Gastrocnemius medialis (tissue), 4 donors: Measurements from ENCODE around the gene KIF5A.

Experiments
- POLR2A ChIP-seq, 2 donors: fragments of 450-650 bp; IDR thresholded peaks; one replicate each; pipeline ENCODE4 v1.6.1; 2017; ENCODE audit warnings: antibody characterized with exemption in 2 of 2, mild to moderate bottlenecking in 2 of 2, moderate library complexity in 2 of 2
- TF ChIP-seq, protein P1 (sequence below), 5 experiments: fragments of 450-650 bp in 3 of 5; fragments of 200-600 bp in 2 of 5; sonication (generic) in 2 of 5; IDR thresholded peaks in 4 of 5; conservative IDR thresholded peaks in 1 of 5; 1 replicate in 4 of 5; 2 replicates in 1 of 5; pipeline ENCODE4 v1.5.1; 2016 to 2019; ENCODE audit warnings: antibody characterized with exemption in 5 of 5, mild to moderate bottlenecking in 3 of 5, moderate library complexity in 3 of 5

DNA sequence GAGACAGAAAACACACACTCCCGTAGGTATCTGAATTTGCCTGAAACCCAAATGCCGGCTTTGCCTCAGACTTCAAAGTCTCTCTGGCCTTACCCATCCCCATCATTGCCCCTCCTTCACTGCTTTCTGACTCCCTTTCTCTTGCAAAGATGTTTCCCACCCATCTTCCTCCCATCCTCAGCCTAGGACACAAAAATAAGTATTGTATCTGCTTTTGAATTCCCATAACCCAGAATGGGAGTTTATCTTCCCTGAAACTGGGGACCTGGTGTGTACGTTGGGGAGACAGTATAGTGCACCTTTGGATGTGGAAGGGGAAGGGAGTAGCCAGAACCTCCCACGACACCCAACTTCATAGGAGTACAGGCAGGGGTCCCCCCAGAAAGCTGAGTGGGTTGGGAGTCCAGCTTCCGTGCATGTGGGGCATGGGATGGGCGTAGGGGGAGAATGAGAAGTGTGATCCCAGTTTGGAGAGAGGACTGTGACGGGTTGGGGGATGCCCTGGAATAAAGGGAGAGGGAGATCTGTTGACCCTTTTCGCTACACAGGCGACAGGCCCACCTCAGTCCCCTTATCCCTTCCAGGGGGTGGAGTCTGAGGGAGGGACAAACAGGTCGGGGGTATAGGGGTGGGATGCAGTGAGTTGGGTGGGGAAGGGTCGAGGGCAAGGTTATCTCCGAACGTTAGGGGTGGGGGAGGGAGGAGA is 488 bp upstream of the KIF5A start:
- TF ChIP-seq, protein P1, sequence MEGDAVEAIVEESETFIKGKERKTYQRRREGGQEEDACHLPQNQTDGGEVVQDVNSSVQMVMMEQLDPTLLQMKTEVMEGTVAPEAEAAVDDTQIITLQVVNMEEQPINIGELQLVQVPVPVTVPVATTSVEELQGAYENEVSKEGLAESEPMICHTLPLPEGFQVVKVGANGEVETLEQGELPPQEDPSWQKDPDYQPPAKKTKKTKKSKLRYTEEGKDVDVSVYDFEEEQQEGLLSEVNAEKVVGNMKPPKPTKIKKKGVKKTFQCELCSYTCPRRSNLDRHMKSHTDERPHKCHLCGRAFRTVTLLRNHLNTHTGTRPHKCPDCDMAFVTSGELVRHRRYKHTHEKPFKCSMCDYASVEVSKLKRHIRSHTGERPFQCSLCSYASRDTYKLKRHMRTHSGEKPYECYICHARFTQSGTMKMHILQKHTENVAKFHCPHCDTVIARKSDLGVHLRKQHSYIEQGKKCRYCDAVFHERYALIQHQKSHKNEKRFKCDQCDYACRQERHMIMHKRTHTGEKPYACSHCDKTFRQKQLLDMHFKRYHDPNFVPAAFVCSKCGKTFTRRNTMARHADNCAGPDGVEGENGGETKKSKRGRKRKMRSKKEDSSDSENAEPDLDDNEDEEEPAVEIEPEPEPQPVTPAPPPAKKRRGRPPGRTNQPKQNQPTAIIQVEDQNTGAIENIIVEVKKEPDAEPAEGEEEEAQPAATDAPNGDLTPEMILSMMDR (IDR thresholded peaks at IDR 0.05 in 4 of 5, conservative IDR thresholded peaks at IDR 0.05 in 1 of 5): no peak
- TF ChIP-seq POLR2A (IDR thresholded peaks at IDR 0.05): no peak
